OCI-LY3 (cell line): ENCODE data around the gene RAPGEF2.

Experiments
- CTCF ChIP-seq: fragments of 200-600, 300-600 bp; sonication (generic); IDR thresholded peaks from 2 replicates; pipeline ENCODE4 v1.5.1; 2014; ENCODE audit warnings: antibody characterized with exemption, low read length, low read depth
- EZH2phosphoT487 ChIP-seq: fragments of 200-600 bp; shearing (Covaris generic); IDR thresholded peaks from 2 replicates; pipeline ENCODE4 v1.6.1; 2018; ENCODE audit warnings: antibody characterized with exemption, mixed run types, low read depth

- TF ChIP-seq CTCF (no peak), EZH2phosphoT487 (no peak)
Observed at GRCh38 chr4:159398236-159398638, 295.4 kb downstream of the RAPGEF2 start.
